Uterus (tissue), 2 donors: ENCODE results near the gene PANK4.

Experiments used
- CTCF ChIP-seq, 4 experiments: fragments of 200-600 bp in 2 of 4; fragments of 450-650 bp in 2 of 4; sonication (generic) in 2 of 4; IDR thresholded peaks; one replicate each; pipeline ENCODE4 v1.5.1; 2016 to 2019; ENCODE audit warnings: antibody characterized with exemption in 4 of 4, mild to moderate bottlenecking in 2 of 4, moderate library complexity in 1 of 4
- POLR2A ChIP-seq, 2 donors: fragments of 450-650 bp; IDR thresholded peaks; one replicate each; pipeline ENCODE4 v1.6.1; 2016; ENCODE audit warnings: antibody characterized with exemption in 2 of 2, mild to moderate bottlenecking in 1 of 2, moderate library complexity in 1 of 2

- TF ChIP-seq CTCF (IDR thresholded peaks at IDR 0.05): no peak
- TF ChIP-seq POLR2A (IDR thresholded peaks at IDR 0.05): no peak
Observed at GRCh38 chr1:2558420-2558819, 32.0 kb upstream of the PANK4 start.
